ENCODE results near the gene ACTRT2.

DNA sequence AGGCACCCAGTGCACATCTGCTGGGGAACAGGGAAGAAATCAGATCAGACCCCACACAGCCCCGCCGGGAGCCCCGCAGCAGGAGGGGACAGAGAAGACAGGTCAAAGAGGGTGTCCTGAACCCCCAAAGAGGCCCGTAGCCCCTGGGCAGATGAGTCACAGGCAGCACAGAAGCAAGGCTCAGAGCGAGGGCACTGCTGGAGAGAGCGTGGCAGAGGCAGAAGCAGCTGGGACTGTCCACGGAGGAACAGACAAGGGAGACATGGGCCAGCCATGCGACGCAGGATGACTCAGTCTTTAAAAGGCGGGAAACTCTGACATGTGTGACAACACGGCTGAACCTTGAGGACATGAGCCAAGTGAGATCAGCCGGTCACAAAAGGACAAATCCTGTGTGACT lies 33.2 kb downstream of the ACTRT2 start:
- TF ChIP-seq, protein P1, sequence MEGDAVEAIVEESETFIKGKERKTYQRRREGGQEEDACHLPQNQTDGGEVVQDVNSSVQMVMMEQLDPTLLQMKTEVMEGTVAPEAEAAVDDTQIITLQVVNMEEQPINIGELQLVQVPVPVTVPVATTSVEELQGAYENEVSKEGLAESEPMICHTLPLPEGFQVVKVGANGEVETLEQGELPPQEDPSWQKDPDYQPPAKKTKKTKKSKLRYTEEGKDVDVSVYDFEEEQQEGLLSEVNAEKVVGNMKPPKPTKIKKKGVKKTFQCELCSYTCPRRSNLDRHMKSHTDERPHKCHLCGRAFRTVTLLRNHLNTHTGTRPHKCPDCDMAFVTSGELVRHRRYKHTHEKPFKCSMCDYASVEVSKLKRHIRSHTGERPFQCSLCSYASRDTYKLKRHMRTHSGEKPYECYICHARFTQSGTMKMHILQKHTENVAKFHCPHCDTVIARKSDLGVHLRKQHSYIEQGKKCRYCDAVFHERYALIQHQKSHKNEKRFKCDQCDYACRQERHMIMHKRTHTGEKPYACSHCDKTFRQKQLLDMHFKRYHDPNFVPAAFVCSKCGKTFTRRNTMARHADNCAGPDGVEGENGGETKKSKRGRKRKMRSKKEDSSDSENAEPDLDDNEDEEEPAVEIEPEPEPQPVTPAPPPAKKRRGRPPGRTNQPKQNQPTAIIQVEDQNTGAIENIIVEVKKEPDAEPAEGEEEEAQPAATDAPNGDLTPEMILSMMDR (conservative IDR thresholded peaks at IDR 0.05; ENCODE audit: low read depth, low read length): no peak
- TF ChIP-seq EZH2 (IDR thresholded peaks at IDR 0.05; ENCODE audit: low read length, unreplicated experiment): no peak

All from PC-3 (cell line).